GM23338 (cell line): Measurements from ENCODE around the gene MYO1G. TPM values are rescaled to one million over a fixed set of nuclear protein-coding genes. Genes with fewer than 3 reads are reported as not detected.

Source experiments
- CREB1 ChIP-seq: fragments of 250-450 bp; sonication (Bioruptor Pico); IDR thresholded peaks from 2 replicates; pipeline ENCODE4 v1.5.0; 2020; ENCODE audit warnings: low read depth, mild to moderate bottlenecking, moderate library complexity
- ETS1 ChIP-seq: IDR thresholded peaks from 2 replicates; pipeline ENCODE4 v1.6.1; 2016; ENCODE audit warnings: antibody characterized with exemption
- JUNB ChIP-seq: IDR thresholded peaks from one replicate; pipeline ENCODE4 v1.6.1; 2016; ENCODE audit warnings: antibody characterized with exemption; ENCODE audit not compliant: unreplicated experiment
- NANOG ChIP-seq: IDR thresholded peaks from 2 replicates; pipeline ENCODE4 v1.6.1; 2016; ENCODE audit warnings: antibody characterized with exemption, borderline replicate concordance
- POLR2AphosphoS5 ChIP-seq: IDR thresholded peaks from 2 replicates; pipeline ENCODE4 v1.6.1; 2016; ENCODE audit warnings: antibody characterized with exemption, low read depth
- ZNF114 ChIP-seq: fragments of 250-450 bp; sonication (Bioruptor Pico); IDR thresholded peaks from 2 replicates; pipeline ENCODE4 v1.5.0; 2020; ENCODE audit warnings: mild to moderate bottlenecking, moderate library complexity
- polyA plus RNA-seq: library from polyadenylated mRNA; unstranded; fragments of >200 nt; fragmentation: Nextera tagmentation; extraction: Ambion mirVana; gene quantifications from 2 replicates; pipeline ENCODE4 v1.2.1, GENCODE V29; 2016
- total RNA-seq: library from RNA; depleted of rRNA; stranded (reverse); fragments of >200 nt; shearing (Covaris generic); gene quantifications from 2 replicates; pipeline ENCODE4 v1.2.3, GENCODE V29; 2014
- TF ChIP-seq, protein P1 (sequence below): fragments of 250-450 bp; sonication (Bioruptor Pico); IDR thresholded peaks from 2 replicates; pipeline ENCODE4 v1.5.0; 2020; ENCODE audit warnings: mild to moderate bottlenecking, moderate library complexity
- TF ChIP-seq, protein P2 (sequence below), 2 experiments: fragments of 200-600 bp in 1 of 2; sonication (generic) in 1 of 2; conservative IDR thresholded peaks; 2 replicates each; pipeline versions ENCODE4 v1.5.1 to v1.6.1; 2016 to 2017; ENCODE audit warnings: antibody characterized with exemption in 2 of 2, low read depth in 2 of 2, mild to moderate bottlenecking in 2 of 2, moderate library complexity in 1 of 2

Gene MYO1G
- total and polyA plus RNA-seq, 2 experiments from 2014 or later, result 0.10 to 0.11 TPM

GRCh38 chr7:45001826-45002225 lies 23.0 kb upstream of the MYO1G start (continued):
- TF ChIP-seq, protein P1, sequence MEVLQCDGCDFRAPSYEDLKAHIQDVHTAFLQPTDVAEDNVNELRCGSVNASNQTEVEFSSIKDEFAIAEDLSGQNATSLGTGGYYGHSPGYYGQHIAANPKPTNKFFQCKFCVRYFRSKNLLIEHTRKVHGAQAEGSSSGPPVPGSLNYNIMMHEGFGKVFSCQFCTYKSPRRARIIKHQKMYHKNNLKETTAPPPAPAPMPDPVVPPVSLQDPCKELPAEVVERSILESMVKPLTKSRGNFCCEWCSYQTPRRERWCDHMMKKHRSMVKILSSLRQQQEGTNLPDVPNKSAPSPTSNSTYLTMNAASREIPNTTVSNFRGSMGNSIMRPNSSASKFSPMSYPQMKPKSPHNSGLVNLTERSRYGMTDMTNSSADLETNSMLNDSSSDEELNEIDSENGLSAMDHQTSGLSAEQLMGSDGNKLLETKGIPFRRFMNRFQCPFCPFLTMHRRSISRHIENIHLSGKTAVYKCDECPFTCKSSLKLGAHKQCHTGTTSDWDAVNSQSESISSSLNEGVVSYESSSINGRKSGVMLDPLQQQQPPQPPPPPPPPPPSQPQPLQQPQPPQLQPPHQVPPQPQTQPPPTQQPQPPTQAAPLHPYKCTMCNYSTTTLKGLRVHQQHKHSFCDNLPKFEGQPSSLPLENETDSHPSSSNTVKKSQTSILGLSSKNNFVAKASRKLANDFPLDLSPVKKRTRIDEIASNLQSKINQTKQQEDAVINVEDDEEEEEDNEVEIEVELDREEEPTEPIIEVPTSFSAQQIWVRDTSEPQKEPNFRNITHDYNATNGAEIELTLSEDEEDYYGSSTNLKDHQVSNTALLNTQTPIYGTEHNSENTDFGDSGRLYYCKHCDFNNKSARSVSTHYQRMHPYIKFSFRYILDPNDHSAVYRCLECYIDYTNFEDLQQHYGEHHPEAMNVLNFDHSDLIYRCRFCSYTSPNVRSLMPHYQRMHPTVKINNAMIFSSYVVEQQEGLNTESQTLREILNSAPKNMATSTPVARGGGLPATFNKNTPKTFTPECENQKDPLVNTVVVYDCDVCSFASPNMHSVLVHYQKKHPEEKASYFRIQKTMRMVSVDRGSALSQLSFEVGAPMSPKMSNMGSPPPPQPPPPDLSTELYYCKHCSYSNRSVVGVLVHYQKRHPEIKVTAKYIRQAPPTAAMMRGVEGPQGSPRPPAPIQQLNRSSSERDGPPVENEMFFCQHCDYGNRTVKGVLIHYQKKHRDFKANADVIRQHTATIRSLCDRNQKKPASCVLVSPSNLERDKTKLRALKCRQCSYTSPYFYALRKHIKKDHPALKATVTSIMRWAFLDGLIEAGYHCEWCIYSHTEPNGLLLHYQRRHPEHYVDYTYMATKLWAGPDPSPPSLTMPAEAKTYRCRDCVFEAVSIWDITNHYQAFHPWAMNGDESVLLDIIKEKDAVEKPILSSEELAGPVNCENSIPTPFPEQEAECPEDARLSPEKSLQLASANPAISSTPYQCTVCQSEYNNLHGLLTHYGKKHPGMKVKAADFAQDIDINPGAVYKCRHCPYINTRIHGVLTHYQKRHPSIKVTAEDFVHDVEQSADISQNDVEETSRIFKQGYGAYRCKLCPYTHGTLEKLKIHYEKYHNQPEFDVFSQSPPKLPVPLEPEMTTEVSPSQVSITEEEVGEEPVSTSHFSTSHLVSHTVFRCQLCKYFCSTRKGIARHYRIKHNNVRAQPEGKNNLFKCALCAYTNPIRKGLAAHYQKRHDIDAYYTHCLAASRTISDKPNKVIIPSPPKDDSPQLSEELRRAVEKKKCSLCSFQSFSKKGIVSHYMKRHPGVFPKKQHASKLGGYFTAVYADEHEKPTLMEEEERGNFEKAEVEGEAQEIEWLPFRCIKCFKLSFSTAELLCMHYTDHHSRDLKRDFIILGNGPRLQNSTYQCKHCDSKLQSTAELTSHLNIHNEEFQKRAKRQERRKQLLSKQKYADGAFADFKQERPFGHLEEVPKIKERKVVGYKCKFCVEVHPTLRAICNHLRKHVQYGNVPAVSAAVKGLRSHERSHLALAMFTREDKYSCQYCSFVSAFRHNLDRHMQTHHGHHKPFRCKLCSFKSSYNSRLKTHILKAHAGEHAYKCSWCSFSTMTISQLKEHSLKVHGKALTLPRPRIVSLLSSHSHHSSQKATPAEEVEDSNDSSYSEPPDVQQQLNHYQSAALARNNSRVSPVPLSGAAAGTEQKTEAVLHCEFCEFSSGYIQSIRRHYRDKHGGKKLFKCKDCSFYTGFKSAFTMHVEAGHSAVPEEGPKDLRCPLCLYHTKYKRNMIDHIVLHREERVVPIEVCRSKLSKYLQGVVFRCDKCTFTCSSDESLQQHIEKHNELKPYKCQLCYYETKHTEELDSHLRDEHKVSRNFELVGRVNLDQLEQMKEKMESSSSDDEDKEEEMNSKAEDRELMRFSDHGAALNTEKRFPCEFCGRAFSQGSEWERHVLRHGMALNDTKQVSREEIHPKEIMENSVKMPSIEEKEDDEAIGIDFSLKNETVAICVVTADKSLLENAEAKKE, result no peak
- TF ChIP-seq POLR2AphosphoS5 (no peak), JUNB (no peak), ZNF114 (CRISPR knock-in tag) (no peak), NANOG (no peak), CREB1 (CRISPR knock-in tag) (no peak), ETS1 (no peak)
- TF ChIP-seq, protein P2, sequence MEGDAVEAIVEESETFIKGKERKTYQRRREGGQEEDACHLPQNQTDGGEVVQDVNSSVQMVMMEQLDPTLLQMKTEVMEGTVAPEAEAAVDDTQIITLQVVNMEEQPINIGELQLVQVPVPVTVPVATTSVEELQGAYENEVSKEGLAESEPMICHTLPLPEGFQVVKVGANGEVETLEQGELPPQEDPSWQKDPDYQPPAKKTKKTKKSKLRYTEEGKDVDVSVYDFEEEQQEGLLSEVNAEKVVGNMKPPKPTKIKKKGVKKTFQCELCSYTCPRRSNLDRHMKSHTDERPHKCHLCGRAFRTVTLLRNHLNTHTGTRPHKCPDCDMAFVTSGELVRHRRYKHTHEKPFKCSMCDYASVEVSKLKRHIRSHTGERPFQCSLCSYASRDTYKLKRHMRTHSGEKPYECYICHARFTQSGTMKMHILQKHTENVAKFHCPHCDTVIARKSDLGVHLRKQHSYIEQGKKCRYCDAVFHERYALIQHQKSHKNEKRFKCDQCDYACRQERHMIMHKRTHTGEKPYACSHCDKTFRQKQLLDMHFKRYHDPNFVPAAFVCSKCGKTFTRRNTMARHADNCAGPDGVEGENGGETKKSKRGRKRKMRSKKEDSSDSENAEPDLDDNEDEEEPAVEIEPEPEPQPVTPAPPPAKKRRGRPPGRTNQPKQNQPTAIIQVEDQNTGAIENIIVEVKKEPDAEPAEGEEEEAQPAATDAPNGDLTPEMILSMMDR (conservative IDR thresholded peaks at IDR 0.05; ENCODE audit: low read depth in 2 of 2), result no peak
